Adrenal gland (tissue), 12 donors: ENCODE results near the gene ZNF511. TPM values are rescaled to one million over a fixed set of nuclear protein-coding genes. Genes with fewer than 3 reads are reported as not detected.
A peak's percentile ranks its signal among the peaks of the same experiment; 100 is the strongest.

Experiments
- DNase-seq, 7 donors: peaks; one replicate each; pipeline ENCODE4 v3.0.0-alpha.2; 2019 to 2020
- H3K27ac ChIP-seq, 5 donors: fragments of 200-600 bp; sonication (generic) in 4 of 5; 1 replicate in 3 of 5; 2 replicates in 2 of 5; pipeline versions ENCODE4 v1.5.1 to v1.8.0; 2016 to 2020; ENCODE audit warnings: mild to moderate bottlenecking in 1 of 5
- H3K27me3 ChIP-seq: fragments of 200-600 bp; 2 replicates; pipeline ENCODE4 v1.8.0; 2021
- H3K36me3 ChIP-seq, 2 donors: fragments of 200-600 bp; replicated peaks in 1 of 2; 1 replicate in 1 of 2; 2 replicates in 1 of 2; pipeline versions ENCODE4 v1.5.1 to v1.8.0; 2018 to 2022
- H3K4me1 ChIP-seq, 2 donors: fragments of 200-600 bp; replicated peaks in 1 of 2; 1 replicate in 1 of 2; 2 replicates in 1 of 2; pipeline versions ENCODE4 v1.5.1 to v1.8.0; 2018 to 2021
- H3K4me3 ChIP-seq, 4 donors: fragments of 200-600 bp; sonication (generic) in 3 of 4; one replicate each; pipeline ENCODE4 v1.5.1; 2016 to 2018
- H3K9me3 ChIP-seq, 3 donors: fragments of 200-600 bp; sonication (generic) in 1 of 3; replicated peaks in 1 of 3; 1 replicate in 2 of 3; 2 replicates in 1 of 3; pipeline versions ENCODE4 v1.5.1 to v1.8.0; 2016 to 2021
- POLR2A ChIP-seq, 2 donors: fragments of 450-650 bp; IDR thresholded peaks; one replicate each; pipeline ENCODE4 v1.6.1; 2017; ENCODE audit warnings: antibody characterized with exemption in 2 of 2, mild to moderate bottlenecking in 2 of 2, moderate library complexity in 1 of 2
- WGBS, 4 donors: extraction: QIAGEN DNeasy Blood & Tissue Kit in 2 of 4; methylation state at CpG; one replicate each; pipeline versions ENCODE4 v1.1.5 to v1.1.7; 2013 to 2017; 5-methylcytosine and 5-hydroxymethylcytosine counted together
- intact Hi-C, 2 donors: fragments of 100-400 bp; cut with DNase I; formaldehyde crosslinking; loops; one replicate each; pipeline versions ENCODE4 v1.14.1 to v1.15.0; 2022 to 2023
- polyA plus RNA-seq, 3 donors: library from polyadenylated mRNA; stranded (reverse); fragments of 200-250 nt in 2 of 3; fragments of 350-450 nt in 1 of 3; fragmentation: Illumina TruSeq in 1 of 3; extraction: RNeasy Lipid Tissue Mini Kit (QIAGEN cat#74804) in 1 of 3; gene quantifications; one replicate each; pipeline ENCODE4 v1.2.3, GENCODE V29; 2013 to 2014
- total RNA-seq, 9 donors: library from RNA; depleted of rRNA in 4 of 9; stranded (reverse); fragments of >200 nt in 4 of 9; fragments of 120-200 nt in 1 of 9; fragmentation: NEBNext Ultra II Directional in 1 of 9; extraction: Animal tissue kit (Norgen Biotek cat#: 25700) in 1 of 9; gene quantifications; one replicate each; pipeline versions ENCODE4 v1.1.0 to v1.2.4, GENCODE V29; 2013 to 2023
- TF ChIP-seq, protein P1 (sequence below), 6 experiments: fragments of 450-650 bp in 4 of 6; fragments of 200-600 bp in 2 of 6; sonication (generic) in 1 of 6; IDR thresholded peaks; 1 replicate in 5 of 6; 2 replicates in 1 of 6; pipeline versions ENCODE4 v1.5.1 to v1.8.0; 2016 to 2021; ENCODE audit warnings: antibody characterized with exemption in 6 of 6, mild to moderate bottlenecking in 2 of 6, moderate library complexity in 1 of 6
- donor health status: healthy with polysubstance abuse.
- donor health status: Bipolar disorder and iron deficiency.
- donor health status: DM: yes; HTN: yes; CAD: no.
- donor health status: DM: no; HTN: no; CAD: no.
- donor health status: DM: no; HTN: no; CAD: no.
- donor health status: DM: yes; HTN: yes; CAD: no.

Gene ZNF511
- total and polyA plus RNA-seq, 12 donors = 19.6 to 146 (median 39.9) TPM

DNA sequence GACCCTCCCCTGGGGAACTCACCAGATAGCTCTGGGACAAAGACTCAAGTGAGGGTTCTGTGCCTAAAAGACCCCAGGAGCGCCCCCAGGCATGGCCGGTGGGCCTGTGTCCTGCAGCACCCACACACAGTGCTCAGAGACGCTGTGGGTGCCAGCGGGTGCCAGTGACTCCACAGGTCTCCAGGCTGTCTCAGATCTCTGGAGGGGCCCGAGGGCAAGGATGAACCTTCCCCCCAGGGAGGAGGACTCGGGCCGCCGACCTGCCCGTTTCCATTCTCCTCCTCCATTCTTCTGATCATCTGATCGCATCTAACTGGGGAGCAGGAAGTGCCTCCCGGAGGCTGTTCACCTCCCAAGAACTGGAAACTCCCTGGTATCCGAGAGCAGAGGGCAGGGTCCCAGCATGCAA is 33.0 kb upstream of the ZNF511 start:
- Histone ChIP-seq H3K4me1 (peaks cover 0 to 26% of the 10 kb centered on the region in 2 donors), H3K27me3 (no peaks in the 10 kb centered on the region), H3K27ac (no peak overlapping the region), H3K9me3 (no peaks in the 10 kb centered on the region), H3K4me3 (no peak overlapping the region), H3K36me3 (peaks cover 0 to 12% of the 10 kb centered on the region in 2 donors)
- no peak for DNase-seq
- TF ChIP-seq POLR2A (IDR thresholded peaks at IDR 0.05) = no peak
- TF ChIP-seq, protein P1, sequence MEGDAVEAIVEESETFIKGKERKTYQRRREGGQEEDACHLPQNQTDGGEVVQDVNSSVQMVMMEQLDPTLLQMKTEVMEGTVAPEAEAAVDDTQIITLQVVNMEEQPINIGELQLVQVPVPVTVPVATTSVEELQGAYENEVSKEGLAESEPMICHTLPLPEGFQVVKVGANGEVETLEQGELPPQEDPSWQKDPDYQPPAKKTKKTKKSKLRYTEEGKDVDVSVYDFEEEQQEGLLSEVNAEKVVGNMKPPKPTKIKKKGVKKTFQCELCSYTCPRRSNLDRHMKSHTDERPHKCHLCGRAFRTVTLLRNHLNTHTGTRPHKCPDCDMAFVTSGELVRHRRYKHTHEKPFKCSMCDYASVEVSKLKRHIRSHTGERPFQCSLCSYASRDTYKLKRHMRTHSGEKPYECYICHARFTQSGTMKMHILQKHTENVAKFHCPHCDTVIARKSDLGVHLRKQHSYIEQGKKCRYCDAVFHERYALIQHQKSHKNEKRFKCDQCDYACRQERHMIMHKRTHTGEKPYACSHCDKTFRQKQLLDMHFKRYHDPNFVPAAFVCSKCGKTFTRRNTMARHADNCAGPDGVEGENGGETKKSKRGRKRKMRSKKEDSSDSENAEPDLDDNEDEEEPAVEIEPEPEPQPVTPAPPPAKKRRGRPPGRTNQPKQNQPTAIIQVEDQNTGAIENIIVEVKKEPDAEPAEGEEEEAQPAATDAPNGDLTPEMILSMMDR (IDR thresholded peaks at IDR 0.05) = no peak
- WGBS, 4 donors = 38 to 60% (median 43%) methylated on average over 2 to 12 of the region's 12 CpGs
- intact Hi-C loops = no loop called here

- H3K4me1 ChIP-seq = peaks cover 0 to 26% of the 10 kb centered on the region in 2 donors
- no peak overlapping the region for H3K4me3 ChIP-seq
- intact Hi-C loops = no loop called here
- TF ChIP-seq, protein P1 (IDR thresholded peaks at IDR 0.05) = no peak
- TF ChIP-seq POLR2A (IDR thresholded peaks at IDR 0.05) = no peak
- WGBS, 4 donors = 30 to 61% (median 40%) methylated on average over 2 to 6 of the region's 6 CpGs
- H3K27me3 ChIP-seq = no peaks in the 10 kb centered on the region
- no peak overlapping the region for H3K27ac ChIP-seq
- H3K36me3 ChIP-seq = peaks cover 0 to 12% of the 10 kb centered on the region in 2 donors
- no peak for DNase-seq
- no peaks in the 10 kb centered on the region for H3K9me3 ChIP-seq
Observed at GRCh38 chr10:133276100-133276434, 32.6 kb upstream of the ZNF511 start.

DNA sequence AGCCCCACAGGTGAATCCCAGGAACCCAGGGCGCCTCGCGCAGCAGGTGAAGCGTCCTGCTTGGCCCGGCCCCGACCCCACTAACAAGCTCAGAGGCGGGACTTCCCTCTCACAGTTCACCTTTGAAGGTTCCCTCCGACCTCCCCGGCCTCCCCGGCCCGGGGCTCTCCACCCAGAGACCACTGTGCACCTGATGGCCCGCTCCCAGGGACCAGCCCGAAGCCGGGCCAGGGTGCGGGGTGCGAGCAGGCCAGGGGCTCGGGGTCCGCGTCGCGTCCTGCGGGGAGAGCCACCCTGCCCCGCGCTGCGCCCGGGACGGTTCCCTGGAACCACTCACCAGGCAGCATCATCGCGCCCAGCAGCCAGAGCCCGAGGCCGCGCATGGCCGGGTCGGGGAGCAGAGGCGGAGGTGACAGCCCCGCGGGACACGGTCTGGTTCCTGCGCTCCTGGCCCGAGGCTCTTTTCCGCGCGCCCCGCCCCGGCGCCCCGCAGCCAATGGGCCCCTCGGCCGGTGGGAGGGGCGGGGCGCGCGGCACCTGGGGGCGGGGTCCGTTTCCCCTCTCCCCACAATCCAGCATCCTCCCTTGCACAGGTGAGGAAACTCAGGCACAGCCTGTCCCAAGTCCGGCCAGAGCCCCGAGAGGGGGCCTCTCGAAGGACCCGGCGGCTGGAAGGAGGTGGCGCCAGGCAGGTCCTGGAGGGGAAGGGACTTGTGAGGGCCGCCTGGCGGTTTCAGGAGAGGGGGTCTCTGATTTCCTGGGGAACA is 32.1 kb upstream of the ZNF511 start, which contains the start of gene ADAM8:
Gene ADAM8, minus strand, starts transcription at position 434 of the 767 bp plus-strand sequence. Its CDS starts 51 bp downstream, at position 383.
- Histone ChIP-seq H3K9me3 (no peaks in the 10 kb centered on the region), H3K27me3 (no peaks in the 10 kb centered on the region), H3K4me1 (peaks cover 0 to 26% of the 10 kb centered on the region in 2 donors), H3K27ac (peak within 1 kb of the TSS in 1 of 5 donors; percentile 49), H3K36me3 (peaks cover 0 to 18% of the 10 kb centered on the region in 2 donors), H3K4me3 (no peak within 1 kb of the TSS)
- intact Hi-C loops = no loop called here
- TF ChIP-seq POLR2A (IDR thresholded peaks at IDR 0.05) = no peak
- TF ChIP-seq, protein P1 (IDR thresholded peaks at IDR 0.05) = no peak
- WGBS, 4 donors = 7 to 31% (median 11%) methylated on average over 14 to 63 of the region's 63 CpGs
- DNase-seq = peak in 2 of 7 donors; percentile 40 to 58

DNA sequence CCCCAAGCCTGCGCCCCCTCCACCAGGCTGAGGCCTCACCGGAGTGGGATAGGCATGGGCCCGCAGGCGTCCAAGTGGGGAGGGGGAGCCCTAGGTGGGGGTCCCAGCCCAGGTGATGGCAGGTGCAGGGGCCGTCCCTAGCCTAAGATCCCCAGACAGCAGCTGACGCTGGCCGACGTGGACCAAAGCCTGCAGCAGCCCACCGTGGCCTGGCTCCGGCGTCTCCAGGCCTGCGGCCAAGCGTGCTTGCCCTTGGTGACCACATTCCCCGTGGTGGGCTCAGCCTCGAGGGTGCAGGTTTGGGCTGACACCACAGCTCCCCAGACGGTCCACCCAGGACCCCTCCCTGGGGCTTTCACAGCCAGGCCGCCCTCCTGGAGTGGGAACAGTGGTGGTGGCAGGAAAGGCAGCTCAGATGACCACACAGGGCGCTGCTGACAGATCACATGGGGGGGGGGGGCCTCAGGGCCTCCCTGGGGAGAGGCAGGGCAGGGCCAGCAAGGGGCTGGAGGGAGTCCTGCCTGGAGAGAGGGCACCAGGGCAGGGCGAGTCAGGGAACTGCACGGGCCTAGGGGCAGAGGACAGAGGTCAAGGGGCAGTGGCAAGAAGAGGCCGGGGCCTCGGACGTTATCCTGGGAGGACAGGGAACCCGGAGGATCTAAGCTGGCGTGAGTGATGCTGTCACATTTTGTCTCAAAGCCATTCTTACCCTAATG is 31.3 kb upstream of the ZNF511 start:
- intact Hi-C loops = no loop called here
- WGBS, 4 donors = 65 to 75% (median 73%) methylated on average over 8 to 25 of the region's 25 CpGs
- H3K4me3 ChIP-seq = no peak overlapping the region
- H3K27ac ChIP-seq = peak overlapping the region in 2 of 5 donors; percentile 49 to 57
- no peaks in the 10 kb centered on the region for H3K27me3 ChIP-seq
- no peaks in the 10 kb centered on the region for H3K9me3 ChIP-seq
- H3K36me3 ChIP-seq = peaks cover 0 to 26% of the 10 kb centered on the region in 2 donors
- peaks cover 0 to 26% of the 10 kb centered on the region in 2 donors for H3K4me1 ChIP-seq
- DNase-seq = no peak
- TF ChIP-seq POLR2A (IDR thresholded peaks at IDR 0.05) = no peak
- TF ChIP-seq, protein P1 (IDR thresholded peaks at IDR 0.05) = no peak
